ENCODE results near the gene EPN2.
"Not testable (repeated sequence)": the region's sequence is repeated elsewhere in the genome, so short reads cannot be mapped to it uniquely, and the experiment has no call there.

The EPN2 gene

GRCh38 chr17:19264681-19265080 lies 27.5 kb downstream of the EPN2 start:
- no peak overlapping the region for H3K4me3 Mint-ChIP-seq
- peaks cover 5 to 20% of the 10 kb centered on the region in 2 donors for H3K27me3 Mint-ChIP-seq
- no peaks in the 10 kb centered on the region for H3K9me3 Mint-ChIP-seq
- ATAC-seq (replicated peaks) (no peak), DNase-seq (no peak)
- no peak overlapping the region for H3K27ac Mint-ChIP-seq
- no peaks in the 10 kb centered on the region for H3K4me1 Mint-ChIP-seq (ENCODE audit: low read depth in 2 of 2)
- H3K36me3 Mint-ChIP-seq (ENCODE audit: insufficient read depth) = no peaks in the 10 kb centered on the region

- H3K27ac Mint-ChIP-seq = no peak overlapping the region
- H3K9me3 Mint-ChIP-seq = no peaks in the 10 kb centered on the region
- no peaks in the 10 kb centered on the region for H3K36me3 Mint-ChIP-seq (ENCODE audit: insufficient read depth)
- peaks cover 0 to 11% of the 10 kb centered on the region in 2 donors for H3K27me3 Mint-ChIP-seq
- H3K4me1 Mint-ChIP-seq (ENCODE audit: low read depth in 2 of 2) = no peaks in the 10 kb centered on the region
- ATAC-seq (replicated peaks) (no peak), DNase-seq (no peak)
- H3K4me3 Mint-ChIP-seq = no peak overlapping the region
Measured at GRCh38 chr17:19265755-19266154, 28.6 kb downstream of the EPN2 start.

GRCh38 chr17:19268611-19269010 lies 31.4 kb downstream of the EPN2 start:
- Mint-ChIP-seq H3K27ac (no peak overlapping the region), H3K9me3 (no peaks in the 10 kb centered on the region), H3K4me3 (no peak overlapping the region), H3K36me3 (ENCODE audit: insufficient read depth) (no peaks in the 10 kb centered on the region), H3K4me1 (ENCODE audit: low read depth in 2 of 2) (peaks cover 0 to 2% of the 10 kb centered on the region in 2 donors), H3K27me3 (peaks cover 0 to 11% of the 10 kb centered on the region in 2 donors)
- no peak for ATAC-seq (replicated peaks)
- DNase-seq = no peak

- H3K36me3 Mint-ChIP-seq (ENCODE audit: insufficient read depth) = no peaks in the 10 kb centered on the region
- no peaks in the 10 kb centered on the region for H3K9me3 Mint-ChIP-seq
- peaks cover 0 to 10% of the 10 kb centered on the region in 2 donors for H3K27me3 Mint-ChIP-seq
- ATAC-seq (replicated peaks) (no peak), DNase-seq (no peak)
- H3K27ac Mint-ChIP-seq = no peak overlapping the region
- peaks cover 0 to 2% of the 10 kb centered on the region in 2 donors for H3K4me1 Mint-ChIP-seq (ENCODE audit: low read depth in 2 of 2)
- no peak overlapping the region for H3K4me3 Mint-ChIP-seq
Measured at GRCh38 chr17:19269106-19269505, 31.9 kb downstream of the EPN2 start.

GRCh38 chr17:19269641-19270040 lies 32.5 kb downstream of the EPN2 start:
- ATAC-seq (replicated peaks) = no peak
- peaks cover 0 to 2% of the 10 kb centered on the region in 2 donors for H3K4me1 Mint-ChIP-seq (ENCODE audit: low read depth in 2 of 2)
- no peak for DNase-seq
- no peak overlapping the region for H3K27ac Mint-ChIP-seq
- H3K4me3 Mint-ChIP-seq = no peak overlapping the region
- H3K36me3 Mint-ChIP-seq (ENCODE audit: insufficient read depth) = no peaks in the 10 kb centered on the region
- H3K27me3 Mint-ChIP-seq = peaks cover 0 to 10% of the 10 kb centered on the region in 2 donors
- H3K9me3 Mint-ChIP-seq = no peaks in the 10 kb centered on the region

GRCh38 chr17:19270347-19270703 lies 33.2 kb downstream of the EPN2 start:
- Mint-ChIP-seq H3K4me3 (no peak overlapping the region), H3K9me3 (no peaks in the 10 kb centered on the region), H3K4me1 (ENCODE audit: low read depth in 2 of 2) (peaks cover 0 to 2% of the 10 kb centered on the region in 2 donors), H3K27ac (no peak overlapping the region), H3K27me3 (peaks cover 0 to 10% of the 10 kb centered on the region in 2 donors), H3K36me3 (ENCODE audit: insufficient read depth) (no peaks in the 10 kb centered on the region)
- ATAC-seq (replicated peaks) (no peak), DNase-seq (no peak)

GRCh38 chr17:19270704-19271611 lies 33.8 kb downstream of the EPN2 start:
- H3K27ac Mint-ChIP-seq = no peak overlapping the region
- ATAC-seq (replicated peaks) (peak; percentile 33), DNase-seq (no peak)
- H3K36me3 Mint-ChIP-seq (ENCODE audit: insufficient read depth) = no peaks in the 10 kb centered on the region
- peaks cover 0 to 10% of the 10 kb centered on the region in 2 donors for H3K27me3 Mint-ChIP-seq
- no peak overlapping the region for H3K4me3 Mint-ChIP-seq
- peaks cover 0 to 2% of the 10 kb centered on the region in 2 donors for H3K4me1 Mint-ChIP-seq (ENCODE audit: low read depth in 2 of 2)
- no peaks in the 10 kb centered on the region for H3K9me3 Mint-ChIP-seq

- ATAC-seq (replicated peaks) (no peak), DNase-seq (no peak)
- Mint-ChIP-seq H3K27ac (no peak overlapping the region), H3K9me3 (no peaks in the 10 kb centered on the region), H3K4me1 (ENCODE audit: low read depth in 2 of 2) (peaks cover 0 to 2% of the 10 kb centered on the region in 2 donors), H3K4me3 (no peak overlapping the region), H3K36me3 (ENCODE audit: insufficient read depth) (no peaks in the 10 kb centered on the region), H3K27me3 (peaks cover 0 to 10% of the 10 kb centered on the region in 2 donors)
Measured at GRCh38 chr17:19271780-19272357, 34.7 kb downstream of the EPN2 start.

GRCh38 chr17:19273731-19274130 lies 36.6 kb downstream of the EPN2 start:
- Mint-ChIP-seq H3K9me3 (no peaks in the 10 kb centered on the region), H3K27ac (no peak overlapping the region), H3K36me3 (ENCODE audit: insufficient read depth) (no peaks in the 10 kb centered on the region), H3K4me3 (no peak overlapping the region), H3K27me3 (peaks cover 0 to 10% of the 10 kb centered on the region in 2 donors), H3K4me1 (ENCODE audit: low read depth in 2 of 2) (peaks cover 0 to 2% of the 10 kb centered on the region in 2 donors)
- DNase-seq (no peak), ATAC-seq (replicated peaks) (no peak)

- no peak for ATAC-seq (replicated peaks)
- H3K27ac Mint-ChIP-seq = no peak overlapping the region
Measured at GRCh38 chr17:19274893-19275292, 37.7 kb downstream of the EPN2 start.

GRCh38 chr17:19275457-19276127 lies 38.4 kb downstream of the EPN2 start:
- DNase-seq = no peak
- Mint-ChIP-seq H3K4me1 (ENCODE audit: low read depth in 2 of 2) (peaks cover 0 to 2% of the 10 kb centered on the region in 2 donors), H3K27me3 (peaks cover 0 to 10% of the 10 kb centered on the region in 2 donors), H3K27ac (no peak overlapping the region), H3K4me3 (no peak overlapping the region), H3K36me3 (ENCODE audit: insufficient read depth) (no peaks in the 10 kb centered on the region), H3K9me3 (no peaks in the 10 kb centered on the region)
- no peak for ATAC-seq (replicated peaks)

More at GRCh38 chr17:19274893-19275292, 37.7 kb downstream of the EPN2 start:
- DNase-seq = no peak
- H3K9me3 Mint-ChIP-seq = no peaks in the 10 kb centered on the region
- peaks cover 0 to 10% of the 10 kb centered on the region in 2 donors for H3K27me3 Mint-ChIP-seq
- no peak overlapping the region for H3K4me3 Mint-ChIP-seq
- peaks cover 0 to 2% of the 10 kb centered on the region in 2 donors for H3K4me1 Mint-ChIP-seq (ENCODE audit: low read depth in 2 of 2)
- no peaks in the 10 kb centered on the region for H3K36me3 Mint-ChIP-seq (ENCODE audit: insufficient read depth)

- H3K27me3 Mint-ChIP-seq; H3K27ac Mint-ChIP-seq; H3K36me3 Mint-ChIP-seq (ENCODE audit: insufficient read depth); ATAC-seq (replicated peaks); DNase-seq; H3K4me1 Mint-ChIP-seq (ENCODE audit: low read depth in 2 of 2); H3K4me3 Mint-ChIP-seq; H3K9me3 Mint-ChIP-seq: not testable (repeated sequence)
Measured at GRCh38 chr17:19278284-19278683, 41.1 kb downstream of the EPN2 start.

- DNase-seq (no peak), ATAC-seq (replicated peaks) (no peak)
- Mint-ChIP-seq H3K36me3 (ENCODE audit: insufficient read depth) (peaks cover 3% of the 10 kb centered on the region), H3K27me3 (no peaks in the 10 kb centered on the region), H3K9me3 (no peaks in the 10 kb centered on the region), H3K4me1 (ENCODE audit: low read depth in 2 of 2) (peaks cover 1 to 7% of the 10 kb centered on the region in 2 donors), H3K4me3 (no peak overlapping the region), H3K27ac (no peak overlapping the region)
Measured at GRCh38 chr17:19278729-19279128, 41.6 kb downstream of the EPN2 start.

All from effector memory CD8-positive, alpha-beta T cell (primary cell).